ENCODE measurements around the gene KLHL13.

- TF ChIP-seq, protein P1, sequence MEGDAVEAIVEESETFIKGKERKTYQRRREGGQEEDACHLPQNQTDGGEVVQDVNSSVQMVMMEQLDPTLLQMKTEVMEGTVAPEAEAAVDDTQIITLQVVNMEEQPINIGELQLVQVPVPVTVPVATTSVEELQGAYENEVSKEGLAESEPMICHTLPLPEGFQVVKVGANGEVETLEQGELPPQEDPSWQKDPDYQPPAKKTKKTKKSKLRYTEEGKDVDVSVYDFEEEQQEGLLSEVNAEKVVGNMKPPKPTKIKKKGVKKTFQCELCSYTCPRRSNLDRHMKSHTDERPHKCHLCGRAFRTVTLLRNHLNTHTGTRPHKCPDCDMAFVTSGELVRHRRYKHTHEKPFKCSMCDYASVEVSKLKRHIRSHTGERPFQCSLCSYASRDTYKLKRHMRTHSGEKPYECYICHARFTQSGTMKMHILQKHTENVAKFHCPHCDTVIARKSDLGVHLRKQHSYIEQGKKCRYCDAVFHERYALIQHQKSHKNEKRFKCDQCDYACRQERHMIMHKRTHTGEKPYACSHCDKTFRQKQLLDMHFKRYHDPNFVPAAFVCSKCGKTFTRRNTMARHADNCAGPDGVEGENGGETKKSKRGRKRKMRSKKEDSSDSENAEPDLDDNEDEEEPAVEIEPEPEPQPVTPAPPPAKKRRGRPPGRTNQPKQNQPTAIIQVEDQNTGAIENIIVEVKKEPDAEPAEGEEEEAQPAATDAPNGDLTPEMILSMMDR (IDR thresholded peaks at IDR 0.05) = no peak
- no peak for TF ChIP-seq POLR2A (IDR thresholded peaks at IDR 0.05)
Measured at GRCh38 chrX:118062048-118062789, 54.4 kb downstream of the KLHL13 start.

Measured in right lobe of liver (tissue), 4 donors.